ENCODE data around the gene SLFN12.
"Not testable (repeated sequence)": the region's sequence is repeated elsewhere in the genome, so short reads cannot be mapped to it uniquely, and the experiment has no call there.

SLFN12 gene

DNA sequence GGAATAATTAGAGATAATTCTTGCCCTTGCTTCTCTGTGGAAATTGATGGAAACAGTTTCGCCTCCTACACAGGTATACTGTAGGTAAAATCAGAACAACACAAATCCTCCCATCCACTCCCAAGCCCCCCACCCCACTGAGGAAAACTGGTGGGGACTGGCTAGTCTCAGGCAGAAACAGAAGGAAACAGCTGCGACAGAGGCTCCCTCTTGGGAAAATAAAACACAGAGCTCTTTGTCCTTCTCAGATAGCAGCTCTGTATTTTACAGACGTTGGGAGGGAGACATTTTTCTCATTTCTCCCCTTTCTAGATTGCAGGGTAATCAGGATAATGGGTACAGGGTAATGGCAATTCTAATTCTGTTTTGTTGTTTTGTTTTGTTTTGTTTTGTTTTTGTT lies 15.2 kb upstream of the SLFN12 start:
- CTCF ChIA-PET, result interaction anchor here (1.3 to 2.2 kb wide), 3 partner anchors 9 to 134 kb away, joined by 5 to 9 read pairs (median 5); no protein-coding TSS in a partner anchor
- POLR2A ChIA-PET, result interaction anchor here (0.6 kb wide), 1 partner anchor 160 kb away, joined by 3 read pairs; no protein-coding TSS in a partner anchor
- DNase-seq (ENCODE audit: extremely low spot score), result no peak
- TF ChIP-seq, protein P1, sequence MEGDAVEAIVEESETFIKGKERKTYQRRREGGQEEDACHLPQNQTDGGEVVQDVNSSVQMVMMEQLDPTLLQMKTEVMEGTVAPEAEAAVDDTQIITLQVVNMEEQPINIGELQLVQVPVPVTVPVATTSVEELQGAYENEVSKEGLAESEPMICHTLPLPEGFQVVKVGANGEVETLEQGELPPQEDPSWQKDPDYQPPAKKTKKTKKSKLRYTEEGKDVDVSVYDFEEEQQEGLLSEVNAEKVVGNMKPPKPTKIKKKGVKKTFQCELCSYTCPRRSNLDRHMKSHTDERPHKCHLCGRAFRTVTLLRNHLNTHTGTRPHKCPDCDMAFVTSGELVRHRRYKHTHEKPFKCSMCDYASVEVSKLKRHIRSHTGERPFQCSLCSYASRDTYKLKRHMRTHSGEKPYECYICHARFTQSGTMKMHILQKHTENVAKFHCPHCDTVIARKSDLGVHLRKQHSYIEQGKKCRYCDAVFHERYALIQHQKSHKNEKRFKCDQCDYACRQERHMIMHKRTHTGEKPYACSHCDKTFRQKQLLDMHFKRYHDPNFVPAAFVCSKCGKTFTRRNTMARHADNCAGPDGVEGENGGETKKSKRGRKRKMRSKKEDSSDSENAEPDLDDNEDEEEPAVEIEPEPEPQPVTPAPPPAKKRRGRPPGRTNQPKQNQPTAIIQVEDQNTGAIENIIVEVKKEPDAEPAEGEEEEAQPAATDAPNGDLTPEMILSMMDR (IDR thresholded peaks at IDR 0.05; ENCODE audit: control extremely low read depth, extremely low read depth, low read depth, missing control alignments), result no peak

DNA sequence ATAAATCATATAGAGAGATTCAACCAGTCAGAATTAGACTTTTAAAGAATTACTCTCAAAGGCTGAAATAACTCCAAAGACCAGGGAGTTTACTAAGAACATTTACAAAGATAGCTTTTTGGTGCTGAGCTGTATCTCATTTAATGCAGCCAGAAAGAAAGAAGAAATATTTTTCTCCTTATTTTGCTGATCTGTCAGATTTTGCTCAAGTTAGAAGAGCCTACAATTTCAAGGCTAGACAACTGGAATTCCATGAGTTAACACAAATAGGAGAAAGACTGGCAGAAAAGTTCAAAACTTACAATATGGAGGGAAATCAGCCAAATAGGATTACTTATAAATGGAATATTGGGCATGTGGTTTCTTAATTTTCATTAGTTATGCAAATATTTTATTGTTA lies 6.1 kb upstream of the SLFN12 start:
- ChIA-PET CTCF (interaction anchor here (1.1 kb wide), 1 partner anchor 9 kb away, joined by 5 read pairs; no protein-coding TSS in a partner anchor), POLR2A (no interaction called here)

DNA sequence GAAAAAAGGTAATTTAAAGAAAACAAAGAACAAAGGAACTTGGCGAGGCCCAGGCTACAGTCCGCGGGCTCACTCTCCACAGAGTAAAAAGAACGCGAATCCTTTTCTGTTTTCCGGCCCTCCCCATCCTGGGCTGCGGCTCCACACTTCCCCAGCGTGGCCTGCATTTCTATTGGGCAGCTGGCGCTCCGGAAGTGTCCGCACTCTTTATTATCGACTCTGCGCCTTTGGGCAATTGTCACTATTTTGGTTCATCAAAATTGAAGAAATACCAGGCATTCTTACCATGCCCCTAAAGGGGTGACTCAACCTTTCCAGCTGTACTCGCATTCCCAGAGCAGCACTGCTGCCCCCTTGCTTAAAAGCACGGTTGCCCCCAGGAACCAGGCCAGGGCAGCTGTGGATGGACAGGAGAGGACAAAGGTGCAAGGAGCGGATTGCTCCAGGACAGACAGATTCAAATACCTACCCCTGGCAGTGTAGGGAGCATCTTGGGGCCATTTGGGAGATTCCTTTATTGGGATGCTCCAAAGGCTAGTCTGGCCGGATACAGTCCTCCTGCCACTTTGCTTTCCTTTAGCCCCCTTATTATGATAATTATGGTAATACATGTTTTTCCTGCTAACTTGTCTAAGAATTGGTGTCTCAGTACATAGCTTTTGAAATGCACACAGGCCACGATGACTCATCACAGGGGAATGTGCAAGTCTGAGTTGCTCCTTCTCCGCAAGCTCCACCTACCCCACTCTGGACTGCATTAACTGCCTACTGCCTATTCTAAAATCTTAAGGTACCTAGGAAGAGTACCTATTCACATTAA lies 985 bp upstream of the SLFN12 start:
- ChIA-PET CTCF (interaction anchor here (0.8 to 1.9 kb wide), 4 partner anchors 8 to 60 kb away, joined by 3 to 9 read pairs (median 3); partner anchors contain the start of gene SLFN13), POLR2A (interaction anchor here (1.9 kb wide), 1 partner anchor 60 kb away, joined by 6 read pairs; the partner anchor contains the start of gene SLFN11)
- peak; percentile 66 for DNase-seq (ENCODE audit: extremely low spot score)
- TF ChIP-seq, protein P1 (IDR thresholded peaks at IDR 0.05; ENCODE audit: control extremely low read depth, extremely low read depth, low read depth, missing control alignments), result no peak

More for the DNA sequence above, 6.1 kb upstream of the SLFN12 start:
- TF ChIP-seq, protein P1 (IDR thresholded peaks at IDR 0.05; ENCODE audit: control extremely low read depth, extremely low read depth, low read depth, missing control alignments), result no peak
- no peak for DNase-seq (ENCODE audit: extremely low spot score)

DNA sequence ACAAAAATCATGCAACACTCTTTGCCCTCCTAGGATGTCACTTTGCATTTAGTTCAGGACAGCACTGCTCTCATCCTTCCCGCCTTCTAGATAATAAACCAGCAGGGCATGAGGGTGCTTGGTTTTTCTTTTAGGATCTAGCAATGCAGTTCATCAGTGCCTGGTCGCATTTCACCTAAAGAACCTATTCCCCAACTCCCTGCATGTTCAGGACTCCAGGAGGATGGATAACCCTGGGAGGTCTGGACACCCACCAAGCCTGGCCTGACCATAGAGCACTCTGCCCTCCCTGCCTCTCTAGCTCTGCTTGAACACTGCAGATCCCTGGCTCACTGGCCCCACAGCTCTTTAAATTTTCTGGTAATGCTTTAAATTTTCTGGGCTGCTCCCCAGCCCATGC lies 2.6 kb downstream of the SLFN12 start:
- TF ChIP-seq, protein P1 (IDR thresholded peaks at IDR 0.05; ENCODE audit: control extremely low read depth, extremely low read depth, low read depth, missing control alignments), result no peak
- DNase-seq (ENCODE audit: extremely low spot score), result no peak
- CTCF ChIA-PET, result interaction anchor here (0.6 to 1.1 kb wide), 4 partner anchors 9 to 1318 kb away, joined by 3 to 7 read pairs (median 3); no protein-coding TSS in a partner anchor
- POLR2A ChIA-PET, result interaction anchor here (1.3 kb wide), 1 partner anchor 56 kb away, joined by 4 read pairs; the partner anchor contains the start of gene SLFN11

DNA sequence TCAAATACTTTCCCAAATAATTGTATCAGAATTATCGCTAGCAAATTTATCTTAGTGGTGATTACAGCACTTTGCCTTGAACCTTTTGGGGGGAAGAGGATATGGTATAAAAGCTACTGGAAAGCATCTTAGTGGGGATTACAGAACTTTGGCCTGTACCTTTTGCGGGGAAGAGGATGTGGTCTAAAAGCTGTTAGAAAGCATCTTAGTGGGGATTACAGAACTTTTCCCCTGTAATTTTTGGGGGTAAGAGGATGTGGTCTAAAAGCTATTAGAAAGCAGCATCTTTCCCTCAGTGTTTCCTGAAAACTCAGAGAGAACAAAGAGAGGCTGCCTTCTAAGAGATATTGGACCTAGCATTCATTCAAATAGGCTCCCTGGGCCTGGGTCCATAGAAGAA lies 4.1 kb downstream of the SLFN12 start:
- CTCF ChIA-PET, result no interaction called here
- DNase-seq (ENCODE audit: extremely low spot score), result no peak
- POLR2A ChIA-PET, result no interaction called here
- TF ChIP-seq, protein P1 (IDR thresholded peaks at IDR 0.05; ENCODE audit: control extremely low read depth, extremely low read depth, low read depth, missing control alignments), result no peak

DNA sequence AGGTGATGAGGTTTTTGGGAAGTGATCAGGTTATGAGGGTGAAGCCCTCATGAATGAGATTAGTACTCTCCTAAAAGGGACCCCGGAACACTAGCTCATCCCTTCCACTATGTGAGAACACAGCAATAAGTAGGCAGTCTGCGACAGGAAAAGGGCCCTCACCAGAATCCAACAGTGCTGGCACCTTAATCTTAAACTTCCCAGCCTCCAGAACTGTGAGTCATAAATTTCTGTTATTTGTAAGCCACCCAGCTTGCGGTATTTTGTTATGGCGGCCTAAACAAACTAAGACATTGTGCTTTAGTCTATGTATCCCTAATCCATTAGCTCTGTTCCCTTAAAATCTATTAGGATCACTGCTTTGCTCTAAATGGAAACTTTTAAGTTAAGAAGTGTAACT lies 8.5 kb downstream of the SLFN12 start:
- DNase-seq (ENCODE audit: extremely low spot score), result no peak
- ChIA-PET POLR2A (no interaction called here), CTCF (interaction anchor here (1.1 kb wide), 1 partner anchor 116 kb away, joined by 3 read pairs; no protein-coding TSS in a partner anchor)
- TF ChIP-seq, protein P1 (IDR thresholded peaks at IDR 0.05; ENCODE audit: control extremely low read depth, extremely low read depth, low read depth, missing control alignments), result no peak

DNA sequence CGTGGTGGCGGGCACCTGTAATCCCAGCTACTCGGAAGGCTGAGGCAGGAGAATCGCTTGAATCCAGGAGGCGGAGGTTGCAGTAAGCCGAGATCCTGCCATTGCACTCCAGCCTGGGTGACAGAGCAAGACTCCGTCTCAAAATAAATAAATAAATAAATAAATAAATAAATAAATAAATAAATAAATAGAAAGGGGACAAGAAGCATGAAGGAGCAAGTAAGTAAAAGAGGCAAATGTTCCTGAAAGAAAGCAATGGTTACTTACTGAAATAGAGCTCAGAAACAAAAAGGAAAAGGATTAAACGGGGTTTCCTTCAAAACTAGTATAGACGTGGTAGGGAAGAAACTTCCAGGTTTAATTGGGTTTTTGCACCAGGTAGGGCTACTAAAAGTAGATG lies 11.2 kb downstream of the SLFN12 start:
- POLR2A ChIA-PET; DNase-seq (ENCODE audit: extremely low spot score): not testable (repeated sequence)
- CTCF ChIA-PET, result interaction anchor here (2.0 kb wide), 1 partner anchor 8 kb away, joined by 7 read pairs; no protein-coding TSS in a partner anchor

Measured in GM10248 (cell line).